T47D (cell line): ENCODE data around the gene GP1BB.
"Not testable (repeated sequence)": the region's sequence is repeated elsewhere in the genome, so short reads cannot be mapped to it uniquely, and the experiment has no call there.

ENCODE experiments used
- DNase-seq, 2 experiments: peaks; one replicate each; pipeline versions ENCODE4 v3.0.0 to v3.0.0-alpha.2; 2011 to 2012; ENCODE audit warnings: low read depth in 1 of 2, low spot score in 1 of 2
- JUND ChIP-seq: IDR thresholded peaks from 2 replicates; pipeline ENCODE4 v1.6.1; 2012; ENCODE audit warnings: low read depth
- in situ Hi-C: cut with HindIII; loops from 2 replicates; pipeline ENCODE4 v1.10.0; 2016; ENCODE audit warnings: low sequenced_read_pairs, low pct_unique_long_range_greater_than_20kb

Gene GP1BB

GRCh38 chr22:19723232-19723982 is at the start of gene GP1BB:
Gene GP1BB (plus strand): TSS chr22:19723539. CDS start chr22:19723570, 31 bp downstream.
- DNase-seq: no peak
- TF ChIP-seq JUND: no peak
- in situ Hi-C loops: no loop called here

GRCh38 chr22:19673660-19674059 is 49.7 kb upstream of the GP1BB start:
- DNase-seq: no peak
- in situ Hi-C loops: no loop called here
- no peak for TF ChIP-seq JUND

- no peak for DNase-seq
- in situ Hi-C loops: no loop called here
- TF ChIP-seq JUND: no peak
These were observed 49.0 kb upstream of the GP1BB start for GRCh38 chr22:19674129-19674928.

GRCh38 chr22:19674929-19675253 is 48.4 kb upstream of the GP1BB start:
- DNase-seq: no peak
- no peak for TF ChIP-seq JUND
- in situ Hi-C loops: no loop called here

GRCh38 chr22:19675428-19675827 is 47.9 kb upstream of the GP1BB start:
- no peak for DNase-seq
- no peak for TF ChIP-seq JUND
- in situ Hi-C loops: no loop called here

- in situ Hi-C loops, DNase-seq: not testable (repeated sequence)
These were observed 46.9 kb upstream of the GP1BB start for GRCh38 chr22:19676437-19676836.

- no peak for TF ChIP-seq JUND
- in situ Hi-C loops: no loop called here
- no peak for DNase-seq
These were observed 44.3 kb upstream of the GP1BB start for GRCh38 chr22:19678949-19679521.

GRCh38 chr22:19679522-19680101 is 43.7 kb upstream of the GP1BB start:
- in situ Hi-C loops: no loop called here
- no peak for TF ChIP-seq JUND
- DNase-seq: peak in 1 of 2 experiments; percentile 24

- no peak for DNase-seq
- no peak for TF ChIP-seq JUND
- in situ Hi-C loops: no loop called here
These were observed 43.0 kb upstream of the GP1BB start for GRCh38 chr22:19680287-19680881.

- no peak for TF ChIP-seq JUND
- in situ Hi-C loops: no loop called here
- no peak for DNase-seq
These were observed 42.2 kb upstream of the GP1BB start for GRCh38 chr22:19680911-19681862.

- DNase-seq: no peak
- no peak for TF ChIP-seq JUND
- in situ Hi-C loops: no loop called here
These were observed 41.5 kb upstream of the GP1BB start for GRCh38 chr22:19681863-19682245.

- TF ChIP-seq JUND: no peak
- no peak for DNase-seq
- in situ Hi-C loops: no loop called here
These were observed 36.4 kb upstream of the GP1BB start for GRCh38 chr22:19686946-19687345.
